SH-SY5Y (cell line): ENCODE data around the gene KRTAP12-2.

Source experiments
- GATA2 ChIP-seq: IDR thresholded peaks from 2 replicates; pipeline ENCODE4 v1.6.1; 2011; ENCODE audit warnings: mild to moderate bottlenecking, low read depth, low read length
- GATA3 ChIP-seq: IDR thresholded peaks from 2 replicates; pipeline ENCODE4 v1.6.1; 2011; ENCODE audit warnings: low read depth, mild to moderate bottlenecking, low read length, moderate library complexity

DNA sequence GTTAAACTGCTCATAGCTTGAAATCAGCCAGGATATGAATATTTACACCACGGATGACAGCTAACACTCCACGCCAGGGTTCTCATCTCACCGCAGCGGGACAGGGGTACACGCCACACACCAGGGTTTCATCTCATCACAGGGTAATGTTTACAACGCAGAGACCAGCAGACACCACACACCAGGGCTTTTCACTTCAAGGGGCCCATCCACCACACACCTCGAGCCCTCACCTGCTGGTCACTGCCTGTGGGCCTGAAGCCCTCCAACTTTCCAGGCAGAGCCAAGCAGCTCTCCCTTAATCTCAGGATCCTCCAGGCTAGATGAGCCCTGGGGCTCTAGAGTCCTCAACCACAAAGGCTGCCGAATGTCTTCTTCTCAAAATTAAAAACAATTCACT lies 28.9 kb upstream of the KRTAP12-2 start:
- no peak for TF ChIP-seq GATA2
- no peak for TF ChIP-seq GATA3
